NCI-H2081 treated with DMSO at 0.1 percent for 48 hours (cell line): ENCODE data around the gene GPLD1.
"Not testable (repeated sequence)": the region's sequence is repeated elsewhere in the genome, so short reads cannot be mapped to it uniquely, and the experiment has no call there.

Source experiments
- DNase-seq: peaks from one replicate; lab custom pipeline; 2025; lab: John Stamatoyannopoulos, UW

GPLD1 gene

GRCh38 chr6:24453921-24454320 is 35.5 kb downstream of the GPLD1 start:
- no peak for DNase-seq

DNA sequence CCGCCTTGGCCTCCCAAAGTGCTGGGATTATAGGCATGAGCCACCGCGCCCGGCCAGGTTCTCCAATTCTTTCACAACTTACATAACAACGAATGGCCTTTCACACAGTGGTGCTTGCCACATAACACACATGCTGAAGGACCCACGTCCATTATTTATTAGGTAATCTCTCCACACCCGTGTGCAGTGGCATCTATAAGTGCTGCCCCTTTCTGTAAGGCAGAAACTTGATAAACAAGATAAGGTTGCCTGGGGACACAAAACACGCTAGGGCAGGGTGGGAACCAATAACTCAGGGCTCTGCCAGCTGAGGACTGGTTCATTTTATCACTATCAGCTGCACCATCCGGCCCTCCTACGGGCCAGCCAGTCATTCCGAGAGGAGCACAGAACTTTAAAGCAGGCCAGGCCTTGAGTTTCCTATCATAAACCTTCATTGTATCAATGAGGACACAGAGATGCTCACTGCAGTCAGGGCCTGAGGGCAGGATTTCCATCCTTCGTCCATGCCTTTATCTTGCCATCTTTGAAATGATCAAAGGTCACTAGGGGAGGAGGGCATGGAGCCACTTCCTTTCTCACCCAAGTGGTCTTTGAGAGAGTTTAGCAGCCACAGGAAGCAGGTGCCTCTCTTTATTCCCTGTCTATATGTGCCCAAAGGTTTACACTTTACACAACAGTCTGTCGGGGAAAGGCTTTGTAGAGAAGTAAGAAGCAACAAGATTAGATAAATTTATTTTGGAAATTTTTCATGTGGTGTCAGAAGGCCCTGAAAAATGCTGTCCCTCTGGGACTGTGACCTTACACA is 37.6 kb downstream of the GPLD1 start:
- no peak for DNase-seq

- no peak for DNase-seq
Observed at GRCh38 chr6:24448828-24449525, 40.4 kb downstream of the GPLD1 start.

GRCh38 chr6:24448396-24448795 is 41.0 kb downstream of the GPLD1 start:
- no peak for DNase-seq

DNA sequence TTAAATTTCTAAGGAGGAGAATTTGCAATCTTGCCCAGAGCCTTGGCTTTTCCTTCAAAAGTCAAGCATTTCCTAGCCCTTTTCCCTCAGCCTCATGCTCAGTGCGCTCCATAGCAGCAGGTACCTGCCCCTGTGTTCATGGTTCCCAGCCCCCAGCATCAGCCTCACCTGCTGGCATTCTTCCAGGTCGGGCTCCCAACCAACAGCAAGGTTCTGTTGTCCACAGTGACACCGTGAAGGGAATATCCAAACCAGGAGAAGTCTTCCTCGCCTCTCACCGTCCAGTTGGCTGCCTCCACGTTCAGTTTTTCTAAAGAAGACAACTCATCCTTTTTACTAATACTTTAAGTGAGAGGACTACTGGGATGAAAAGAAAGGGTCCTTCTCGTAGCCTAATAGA is 42.7 kb downstream of the GPLD1 start:
- DNase-seq: no peak

GRCh38 chr6:24445704-24446103 is 43.7 kb downstream of the GPLD1 start:
- DNase-seq: no peak

GRCh38 chr6:24444588-24444987 is 44.8 kb downstream of the GPLD1 start:
- no peak for DNase-seq

- DNase-seq: no peak
Observed at GRCh38 chr6:24441599-24441904, 47.8 kb downstream of the GPLD1 start.

DNA sequence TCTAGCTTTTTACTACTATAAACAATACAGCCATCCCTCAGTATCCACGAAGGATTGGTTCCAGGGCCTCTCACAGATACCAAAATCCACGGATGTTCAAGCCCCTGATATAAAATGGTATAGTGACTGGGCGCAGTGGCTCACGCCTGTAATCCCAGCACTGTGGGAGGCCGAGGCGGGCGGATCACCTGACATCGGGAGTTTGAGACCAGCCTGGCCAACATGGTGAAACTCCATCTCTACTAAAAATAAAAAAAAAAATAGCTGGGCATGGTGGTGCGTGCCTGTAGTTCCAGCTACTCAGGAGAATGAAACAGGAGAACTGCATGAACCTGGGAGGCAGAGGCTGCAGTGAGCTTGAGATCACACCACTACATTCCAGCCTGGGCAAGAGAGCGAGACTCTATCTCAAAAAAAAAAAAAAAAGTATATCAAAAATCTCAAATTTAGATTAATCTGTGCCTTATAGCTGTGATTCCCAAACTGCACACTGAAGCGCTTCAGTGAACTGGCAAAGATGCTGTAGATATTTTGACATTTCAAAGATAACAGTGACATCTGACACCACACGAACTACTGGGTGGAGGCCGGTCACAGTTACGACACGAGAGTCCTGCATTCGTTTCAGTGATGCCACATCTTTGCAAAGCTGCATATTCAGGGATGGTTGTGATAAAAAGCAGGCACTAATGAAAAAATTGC is 48.3 kb downstream of the GPLD1 start:
- DNase-seq: no peak

GRCh38 chr6:24439858-24440539 is 49.4 kb downstream of the GPLD1 start:
- DNase-seq: no peak

- DNase-seq: no peak
Observed at GRCh38 chr6:24436979-24437378, 52.4 kb downstream of the GPLD1 start.

- DNase-seq: no peak
Observed at GRCh38 chr6:24432611-24433010, 56.8 kb downstream of the GPLD1 start.

DNA sequence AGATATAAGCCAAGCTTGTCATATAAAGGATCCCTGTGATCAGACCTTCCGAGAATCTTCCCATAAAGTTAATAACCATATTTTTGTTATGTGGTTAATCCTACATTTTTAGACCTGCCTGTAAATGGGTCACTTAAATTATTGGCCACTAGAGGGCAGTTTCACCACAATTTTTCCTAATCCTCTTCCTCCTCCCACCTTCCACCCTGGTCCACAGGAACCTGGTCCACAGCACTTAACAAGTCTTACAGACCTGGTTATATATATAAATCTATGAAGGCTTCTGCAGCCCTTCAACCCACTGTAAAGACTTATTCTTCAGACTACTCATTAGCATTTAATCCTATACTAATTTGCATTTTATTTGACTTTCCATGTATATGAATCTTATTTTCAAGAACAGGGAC is 58.3 kb downstream of the GPLD1 start:
- DNase-seq: no peak

DNA sequence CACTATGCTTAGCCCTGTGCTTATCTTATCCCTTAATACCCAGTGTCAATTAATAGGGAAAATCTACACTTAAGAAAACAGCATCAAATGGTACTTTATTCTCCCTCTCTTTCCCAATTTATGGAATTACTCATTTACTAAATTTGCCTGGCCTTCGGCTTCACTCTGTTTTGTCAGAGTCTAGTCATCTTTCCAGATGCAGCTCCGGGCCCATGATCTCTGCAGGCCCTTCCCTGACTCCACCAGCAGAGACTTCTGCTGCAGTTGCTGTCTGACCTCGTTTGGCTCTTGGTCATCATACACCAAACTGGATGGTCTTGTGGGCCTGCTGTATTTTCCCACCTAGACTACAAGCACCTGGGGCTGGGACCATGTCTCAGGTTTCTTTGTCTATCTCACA is 59.3 kb downstream of the GPLD1 start:
- DNase-seq: no peak

DNA sequence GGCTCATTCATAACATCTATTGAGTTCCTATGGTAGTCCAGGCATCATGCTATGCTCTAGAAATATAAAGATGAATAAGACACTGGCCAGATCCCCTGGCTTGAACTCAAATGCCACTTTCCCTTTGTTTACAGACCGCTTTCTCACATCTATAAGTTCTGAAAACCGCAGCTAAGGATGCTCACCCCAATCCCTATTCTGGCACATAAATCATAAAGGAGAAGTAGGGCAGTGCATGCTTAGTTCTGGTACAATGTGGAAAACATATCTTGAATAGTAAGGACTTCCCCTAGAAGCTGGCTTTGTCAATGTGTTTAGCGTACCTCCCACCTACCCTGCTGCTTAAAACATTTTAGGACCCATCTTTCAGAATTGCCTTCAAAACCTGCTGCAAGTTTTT is 60.2 kb downstream of the GPLD1 start:
- no peak for DNase-seq

DNA sequence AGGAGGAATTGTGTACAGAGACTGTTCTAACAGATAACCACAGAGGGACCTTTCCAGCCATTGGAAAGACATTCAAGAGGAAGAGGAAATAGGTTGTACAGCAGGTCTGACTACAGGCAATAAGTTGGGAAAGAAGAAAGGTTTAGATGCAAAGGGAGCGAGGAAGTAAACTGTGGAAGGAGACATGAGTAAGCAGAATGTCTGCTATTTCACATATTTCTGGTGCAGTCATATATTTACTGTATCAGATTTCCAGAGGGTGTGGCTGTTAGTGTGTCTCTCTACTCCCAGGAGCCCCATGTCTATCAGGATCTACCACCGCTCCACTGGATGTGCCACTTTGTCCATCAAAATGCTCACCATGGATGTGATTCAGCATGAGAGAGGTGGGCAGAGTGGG is 60.8 kb downstream of the GPLD1 start:
- no peak for DNase-seq

GRCh38 chr6:24426729-24427446 is 62.5 kb downstream of the GPLD1 start:
- no peak for DNase-seq

GRCh38 chr6:24425091-24425490 is 64.3 kb downstream of the GPLD1 start:
- DNase-seq: no peak

DNA sequence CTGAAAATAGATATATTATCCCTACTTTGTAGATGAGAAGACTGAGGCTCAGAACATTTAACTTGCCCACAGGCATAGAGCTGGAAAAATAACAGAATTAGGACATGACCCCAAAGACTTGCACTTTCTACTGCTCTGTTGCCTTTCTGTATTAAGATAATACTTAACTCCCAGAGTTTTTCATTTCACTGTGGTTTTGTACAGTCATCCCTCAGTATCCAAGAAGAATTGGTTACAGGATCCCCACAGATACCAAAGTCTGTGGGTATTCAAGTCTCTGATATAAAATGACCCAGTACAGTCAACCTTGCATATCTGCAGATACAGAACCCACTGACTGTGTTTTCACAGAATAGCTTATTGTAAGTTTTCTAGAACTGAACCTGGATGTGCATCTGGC is 69.9 kb downstream of the GPLD1 start:
- DNase-seq: no peak

DNA sequence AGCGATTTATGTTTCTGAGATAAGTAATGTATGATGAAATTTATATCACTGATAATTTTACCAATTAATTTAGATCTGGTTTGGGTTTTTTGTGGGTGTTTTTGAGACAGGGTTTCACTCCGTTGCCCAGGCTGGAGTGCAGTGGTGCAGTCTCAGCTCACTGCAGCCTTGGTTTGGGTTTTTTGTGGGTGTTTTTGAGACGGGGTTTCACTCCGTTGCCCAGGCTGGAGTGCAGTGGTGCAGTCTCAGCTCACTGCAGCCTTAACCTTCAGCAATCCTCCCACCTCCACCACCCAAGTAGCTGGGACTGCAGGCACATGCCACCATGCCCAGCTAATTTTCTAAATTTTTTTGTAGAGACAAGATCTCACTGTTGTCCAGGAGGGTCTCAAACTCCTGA is 73.6 kb downstream of the GPLD1 start:
- no peak for DNase-seq

- DNase-seq: not testable (repeated sequence)
Observed at GRCh38 chr6:24414531-24414930, 74.8 kb downstream of the GPLD1 start.

- no peak for DNase-seq
Observed at GRCh38 chr6:24412294-24412693, 77.1 kb downstream of the GPLD1 start.
